Measurements from ENCODE around the gene ANKRD10.

DNA sequence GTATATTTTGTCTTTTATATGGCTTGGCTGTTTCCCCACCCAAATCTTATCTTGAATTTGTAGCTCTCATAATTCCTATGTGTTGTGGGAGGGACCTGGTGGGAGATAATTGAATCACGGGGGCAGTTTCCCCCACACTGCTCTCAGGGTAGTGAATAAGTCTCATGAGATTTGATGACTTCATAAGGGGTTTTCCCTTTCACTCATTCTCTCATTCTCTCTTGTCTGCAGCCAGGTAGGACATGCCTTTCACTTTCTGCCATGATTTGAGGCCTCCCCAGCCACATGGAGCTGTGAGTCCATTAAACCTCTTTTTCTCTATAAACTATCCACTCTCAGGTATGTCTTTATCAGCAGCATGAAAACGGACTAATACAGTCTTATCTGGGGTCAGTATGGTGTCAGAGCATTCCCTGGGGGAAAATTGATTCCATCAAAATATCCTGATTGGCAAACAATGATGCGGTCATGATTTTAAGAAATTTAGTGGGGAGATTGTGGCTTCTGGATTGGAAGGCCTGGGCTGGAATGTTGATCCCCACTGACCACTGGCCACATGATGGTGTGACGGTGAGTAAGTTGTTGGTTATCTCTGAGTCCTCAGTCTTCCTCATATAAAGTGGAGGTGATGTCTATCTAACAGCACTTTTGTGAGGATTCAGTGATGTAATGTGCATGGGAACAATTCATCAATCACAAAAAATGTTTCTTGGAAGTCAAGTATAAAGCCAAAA lies 27.5 kb upstream of the ANKRD10 start:
- TF ChIP-seq, protein P1, sequence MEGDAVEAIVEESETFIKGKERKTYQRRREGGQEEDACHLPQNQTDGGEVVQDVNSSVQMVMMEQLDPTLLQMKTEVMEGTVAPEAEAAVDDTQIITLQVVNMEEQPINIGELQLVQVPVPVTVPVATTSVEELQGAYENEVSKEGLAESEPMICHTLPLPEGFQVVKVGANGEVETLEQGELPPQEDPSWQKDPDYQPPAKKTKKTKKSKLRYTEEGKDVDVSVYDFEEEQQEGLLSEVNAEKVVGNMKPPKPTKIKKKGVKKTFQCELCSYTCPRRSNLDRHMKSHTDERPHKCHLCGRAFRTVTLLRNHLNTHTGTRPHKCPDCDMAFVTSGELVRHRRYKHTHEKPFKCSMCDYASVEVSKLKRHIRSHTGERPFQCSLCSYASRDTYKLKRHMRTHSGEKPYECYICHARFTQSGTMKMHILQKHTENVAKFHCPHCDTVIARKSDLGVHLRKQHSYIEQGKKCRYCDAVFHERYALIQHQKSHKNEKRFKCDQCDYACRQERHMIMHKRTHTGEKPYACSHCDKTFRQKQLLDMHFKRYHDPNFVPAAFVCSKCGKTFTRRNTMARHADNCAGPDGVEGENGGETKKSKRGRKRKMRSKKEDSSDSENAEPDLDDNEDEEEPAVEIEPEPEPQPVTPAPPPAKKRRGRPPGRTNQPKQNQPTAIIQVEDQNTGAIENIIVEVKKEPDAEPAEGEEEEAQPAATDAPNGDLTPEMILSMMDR (conservative IDR thresholded peaks at IDR 0.05), result no peak
- no peak for TF ChIP-seq ZFX (IDR thresholded peaks at IDR 0.05)
